Heart left ventricle (tissue), 13 donors: Measurements from ENCODE around the gene PARP8.

Experiments used
- CTCF ChIP-seq, 12 donors: fragments of 200-600 bp; sonication (generic) in 4 of 12; IDR thresholded peaks; one replicate each; pipeline versions ENCODE4 v1.5.0 to v1.8.0; 2018 to 2022; ENCODE audit warnings: antibody characterized with exemption in 12 of 12, mild to moderate bottlenecking in 5 of 12
- POLR2A ChIP-seq, 2 donors: fragments of 450-650 bp; IDR thresholded peaks; one replicate each; pipeline ENCODE4 v1.6.1; 2017; ENCODE audit warnings: antibody characterized with exemption in 2 of 2, mild to moderate bottlenecking in 2 of 2, moderate library complexity in 2 of 2
- donor health status: ischemic (EF 13 %, LVEDD 7.1; RV severe dilation, severe dysfunction).
- donor health status: DM: no; HTN: yes; CAD: no.
- donor health status: DM: no; HTN: no; CAD: no.
- donor health status: ischemic (EF 25% LVEDD 6.9; RV normal size, moderate dysfunction).
- donor health status: ischemic (EF 25% LVEDD 5.7; RV mildly dilated, moderate dysfunction).
- donor health status: ischemic (EF 35%, LVEDD 5.7; RV mildly dilated, moderate dysfunction).
- donor health status: nonischemic (EF 11% LVEDD 7.7; RV severe dilation, severe dysfunction).
- donor health status: DM: yes; HTN: yes; CAD: no.
- donor health status: PGD.
- donor health status: ischemic (EF 29% LVEDD 5.4; RV normal size, mild dysfunction).
- donor health status: nonischemic (EF 23%, LVEDD 6.1; RV moderate dilation, normal function).

- TF ChIP-seq POLR2A (IDR thresholded peaks at IDR 0.05) (no peak), CTCF (IDR thresholded peaks at IDR 0.05) (no peak)
Observed at GRCh38 chr5:50623666-50624065, 42.8 kb upstream of the PARP8 start.
